K562 (cell line): ENCODE results near the gene AP5Z1. TPM values are rescaled to one million over a fixed set of nuclear protein-coding genes. Genes with fewer than 3 reads are reported as not detected.
A peak's percentile ranks its signal among the peaks of the same experiment; 100 is the strongest.

ENCODE experiments used
- ARID4B ChIP-seq: sonication (generic); formaldehyde crosslinking; IDR thresholded peaks from 2 replicates; pipeline ENCODE4 v1.8.0; 2022; ENCODE audit warnings: mild to moderate bottlenecking, missing genetic modification reagents
- KDM4B ChIP-seq, 2 experiments: fragments of 450-650 bp in 1 of 2; sonication (generic) in 1 of 2; IDR thresholded peaks; 2 replicates each; pipeline ENCODE4 v1.6.1; 2016 to 2017; ENCODE audit warnings: borderline replicate concordance in 2 of 2, antibody characterized with exemption in 1 of 2, low read depth in 1 of 2, mild to moderate bottlenecking in 1 of 2
- MNT ChIP-seq, 2 experiments: fragments of 450-650 bp; conservative IDR thresholded peaks; 2 replicates each; pipeline ENCODE4 v1.6.1; 2017; ENCODE audit warnings: mild to moderate bottlenecking in 2 of 2, moderate library complexity in 2 of 2
- RBFOX2 ChIP-seq: fragments of 200-400 bp; formaldehyde crosslinking; IDR thresholded peaks from 2 replicates; pipeline ENCODE4 v1.6.1; 2017; ENCODE audit warnings: low read depth, mild to moderate bottlenecking, low read length, moderate library complexity
- REST ChIP-seq, 2 experiments: fragments of 450-650 bp; formaldehyde crosslinking in 1 of 2; IDR thresholded peaks; 2 replicates each; pipeline versions ENCODE4 v1.4.0 to v1.6.1; 2014 to 2020; ENCODE audit warnings: mild to moderate bottlenecking in 2 of 2, borderline replicate concordance in 1 of 2, low read depth in 1 of 2
- SIX5 ChIP-seq, 2 experiments: IDR thresholded peaks; 2 replicates each; pipeline ENCODE4 v1.6.1; 2011; ENCODE audit warnings: low read length in 2 of 2, borderline replicate concordance in 1 of 2, low read depth in 1 of 2, mild to moderate bottlenecking in 1 of 2, moderate library complexity in 1 of 2; ENCODE audit not compliant: insufficient read depth in 1 of 2
- SP2 ChIP-seq: IDR thresholded peaks from 2 replicates; pipeline ENCODE4 v1.6.1; 2011; ENCODE audit warnings: mild to moderate bottlenecking, low read depth, low read length, moderate library complexity; ENCODE audit not compliant: poor library complexity, severe bottlenecking; ENCODE audit errors: extremely low read depth
- ZEB2 ChIP-seq: fragments of 450-650 bp; IDR thresholded peaks from 2 replicates; pipeline ENCODE4 v1.6.1; 2016
- ZNF175 ChIP-seq: fragments of 200-800 bp; sonication (Bioruptor generic); IDR thresholded peaks from 2 replicates; pipeline ENCODE4 v1.6.1; 2016; ENCODE audit warnings: low read depth, mild to moderate bottlenecking, missing genetic modification characterization, missing compliant biosample characterization
- ZNF239 ChIP-seq: fragments of 250-450 bp; sonication (Bioruptor Pico); IDR thresholded peaks from 2 replicates; pipeline ENCODE4 v1.4.0; 2020; ENCODE audit warnings: mild to moderate bottlenecking
- polyA plus RNA-seq, 8 experiments: library from polyadenylated mRNA; depleted of rRNA in 4 of 8; stranded (reverse) in 5 of 8; unstranded in 3 of 8; fragments of >200 nt; fragmentation: Nextera tagmentation in 2 of 8; fragmentation: Illumina TruSeq in 1 of 8; extraction: Ambion mirVana in 2 of 8; extraction: Trizol in 1 of 8; gene quantifications; 2 replicates each; pipeline versions ENCODE4 v1.2.1 to v1.2.3, GENCODE V29; 2011 to 2014; ENCODE audit warnings: inconsistent platforms in 1 of 8, missing spikeins in 1 of 8
- total RNA-seq, 7 experiments: library from RNA; depleted of rRNA in 6 of 7; stranded (reverse); fragments of >200 nt in 6 of 7; fragmentation: Illumina TruSeq in 2 of 7; extraction: Trizol in 2 of 7; gene quantifications; 2 replicates each; pipeline versions ENCODE4 v1.2.1 to v1.2.3, GENCODE V29; 2011 to 2021; ENCODE audit warnings: low replicate concordance in 1 of 7

The AP5Z1 gene
- total and polyA plus RNA-seq, 9 of the 15 experiments (the other 6 are each of a cell fraction or from before 2014, with no cell fraction given) = 0.06 to 31.1 (median 6.4) TPM

GRCh38 chr7:4775250-4775847 is at the start of gene AP5Z1 (continued):
- TF ChIP-seq ARID4B (CRISPR knock-in tag) (peak; percentile 98), ZEB2 (no peak), ZNF239 (CRISPR knock-in tag) (no peak), SP2 (peak; percentile 66), ZNF175 (0 out of 2 replicates have a peak, but pooled peaks have one; percentile 37), MNT (conservative IDR thresholded peaks at IDR 0.05) (peak; percentile 92 to 97), SIX5 (IDR thresholded peaks at IDR 0.05; ENCODE audit: borderline replicate concordance in 1 of 2, insufficient read depth in 1 of 2, low read depth in 1 of 2, low read length in 2 of 2) (0 out of 4 replicates have a peak, but pooled peaks of 1 of the 2 experiments have one; percentile 26), REST (IDR thresholded peaks at IDR 0.05; ENCODE audit: borderline replicate concordance) (peak; percentile 99), REST (CRISPR knock-in tag; IDR thresholded peaks at IDR 0.05; ENCODE audit: low read depth) (no peak; the same call in none of the 2 replicates), RBFOX2 (peak; percentile 92), KDM4B (IDR thresholded peaks at IDR 0.05; ENCODE audit: borderline replicate concordance in 2 of 2, low read depth in 1 of 2) (peak in 1 of 2 experiments; percentile 95; a peak in 1 of 4 replicates)
